Measurements from ENCODE around the gene CCNI2. TPM values are rescaled to one million over a fixed set of nuclear protein-coding genes. Genes with fewer than 3 reads are reported as not detected.

Gene CCNI2, protein sequence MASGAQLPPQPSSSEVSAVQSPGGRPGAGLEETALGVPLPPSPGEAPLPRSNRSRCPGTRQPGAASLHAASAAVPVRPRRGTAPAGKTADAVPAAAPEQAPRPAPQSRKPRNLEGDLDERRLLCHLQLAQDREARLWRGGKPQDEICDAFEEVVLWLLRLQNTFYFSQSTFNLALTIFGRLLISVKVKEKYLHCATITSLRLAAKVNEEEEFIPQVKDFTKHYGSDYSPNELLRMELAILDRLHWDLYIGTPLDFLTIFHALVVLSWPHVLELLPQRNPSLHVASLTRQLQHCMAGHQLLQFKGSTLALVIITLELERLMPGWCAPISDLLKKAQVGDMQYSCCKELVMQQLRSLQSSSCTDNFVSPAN
- total RNA-seq = under 0.01 TPM in 1 of 2 replicates, not detected in the other

DNA sequence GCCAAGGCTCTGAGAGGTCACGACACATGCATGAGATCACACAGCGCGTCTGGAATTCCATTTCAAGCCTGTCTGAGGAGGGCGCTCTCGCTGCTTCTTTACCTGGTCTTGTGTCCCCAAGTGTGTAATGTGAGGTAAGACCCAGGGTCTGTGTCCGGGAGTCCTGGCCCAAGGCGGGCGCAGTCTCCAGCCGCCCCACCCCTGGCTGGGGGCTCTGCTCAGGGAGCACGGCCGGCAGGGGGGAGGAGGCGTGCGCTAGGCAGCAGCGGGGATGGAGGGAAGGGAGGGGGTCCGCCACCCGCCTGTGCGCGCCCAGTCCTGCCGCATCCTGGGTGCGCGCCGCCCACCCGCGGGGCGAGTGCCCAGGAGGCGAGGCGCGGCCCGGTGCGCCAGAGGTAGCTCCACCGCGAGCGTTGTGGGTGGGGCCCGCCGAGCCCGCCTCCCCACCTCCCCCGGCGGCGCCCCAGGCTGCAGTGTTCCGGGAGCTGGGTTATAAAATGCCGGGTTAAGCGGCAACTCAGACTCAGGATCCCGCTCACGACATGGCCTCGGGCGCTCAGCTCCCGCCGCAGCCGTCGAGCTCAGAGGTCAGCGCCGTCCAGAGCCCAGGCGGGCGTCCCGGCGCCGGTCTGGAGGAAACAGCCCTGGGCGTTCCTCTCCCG is at the start of gene CCNI2:
Gene CCNI2, plus strand, starts transcription at position 473 of the 662 bp plus-strand sequence. Its CDS starts 70 bp downstream, at position 543.

DNA sequence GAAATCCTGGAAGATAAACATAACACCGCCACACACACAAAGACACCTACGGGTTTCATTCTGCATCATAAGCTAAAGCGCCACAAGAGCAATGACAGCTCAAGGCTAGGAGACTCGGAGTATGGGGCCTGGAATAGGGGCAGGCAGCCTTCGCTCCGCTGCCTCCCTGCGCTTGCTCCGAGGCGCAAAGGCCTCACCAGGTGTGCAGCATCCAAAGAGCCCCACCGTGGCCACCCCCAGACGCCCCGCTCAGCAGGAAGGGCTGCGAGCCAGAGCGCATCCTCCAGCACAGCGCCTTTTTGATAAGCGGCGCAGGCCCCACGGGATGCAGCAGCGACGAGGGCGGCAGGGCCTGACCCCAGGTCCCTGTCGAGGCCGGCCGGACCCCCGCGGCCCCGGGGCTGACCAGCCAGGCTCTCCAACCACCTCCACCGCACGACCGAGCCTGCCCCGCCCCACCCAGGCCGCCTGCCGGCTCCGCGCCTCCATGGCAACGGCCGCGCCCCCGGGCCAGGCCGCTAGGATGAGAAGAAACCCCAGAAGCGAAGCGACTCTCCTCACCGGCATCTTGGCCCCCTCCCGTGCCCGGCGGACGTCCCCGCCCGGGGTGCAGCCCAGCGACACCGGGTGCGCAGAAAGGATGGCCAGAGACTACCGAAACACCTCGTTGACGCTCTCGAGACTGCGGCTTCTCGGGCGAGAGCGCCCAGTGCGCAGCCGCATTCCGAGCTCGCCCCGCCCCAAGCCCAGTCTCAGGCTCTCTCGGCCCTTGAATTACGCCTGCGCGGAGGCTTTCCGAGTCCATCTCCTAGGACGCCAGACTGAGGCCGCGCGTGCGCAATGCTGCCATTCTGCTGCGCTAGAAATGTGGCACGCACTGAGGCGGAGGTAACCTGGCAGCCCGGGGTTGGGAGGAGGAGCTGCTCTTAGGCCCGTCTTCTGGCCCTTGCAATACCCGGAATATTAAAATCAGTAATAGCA is 10.1 kb upstream of the CCNI2 start, which contains the start of gene KIF3A:
Gene KIF3A, minus strand, starts transcription at position 694 of the 981 bp plus-strand sequence. Its CDS starts 127 bp downstream, at position 567.

DNA sequence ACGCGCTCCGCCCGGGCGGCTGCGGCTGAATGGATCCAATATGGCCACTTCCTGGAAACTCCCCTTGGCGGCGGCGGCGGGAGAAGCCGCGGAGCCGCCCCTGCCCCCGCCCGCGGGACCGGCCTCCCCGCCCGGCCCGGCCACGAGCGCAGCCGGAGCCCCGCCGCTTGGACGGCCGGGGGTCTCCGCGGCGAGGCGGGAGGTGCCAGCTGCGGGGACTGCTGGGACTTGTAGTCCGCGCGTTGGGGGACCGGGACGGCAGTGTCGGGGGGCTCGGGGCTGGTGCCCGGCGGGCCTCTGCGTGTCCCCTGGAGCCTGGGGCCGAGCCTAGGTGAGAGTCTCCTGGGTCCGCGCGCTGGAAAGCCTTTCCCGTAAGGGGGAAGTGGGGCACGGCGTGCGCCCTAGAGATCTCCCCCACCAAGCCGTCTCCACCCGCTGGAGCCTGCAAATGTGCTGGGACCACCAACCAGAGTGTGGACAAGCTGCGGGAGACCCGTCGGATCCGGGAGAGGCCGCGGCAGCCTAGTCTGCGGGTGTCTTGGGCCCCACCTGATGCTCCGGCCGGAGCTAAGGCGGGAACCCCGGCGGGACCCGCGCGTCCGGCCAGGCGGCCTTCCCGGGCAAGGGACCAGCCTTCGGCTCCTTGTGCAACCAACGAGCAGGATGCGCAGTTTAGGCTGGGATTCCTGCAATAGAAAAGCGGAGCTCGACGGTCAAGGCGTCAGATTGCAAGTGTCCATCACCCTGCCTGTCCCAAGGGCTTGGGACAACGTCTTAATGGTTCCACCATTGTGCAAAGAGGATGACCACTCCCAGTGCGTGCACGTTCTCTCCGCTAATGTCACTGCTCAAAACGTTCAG is 30.2 kb downstream of the CCNI2 start, which contains the start of gene SEPTIN8:
Gene SEPTIN8, minus strand, starts transcription at position 31 of the 861 bp plus-strand sequence. CDS start 102 bp downstream, outside the sequence.

Other genes with a start within 250 kb of the CCNI2 start
- gene IL5, start 203.9 kb upstream of the CCNI2 start, total RNA-seq = not detected in 2 replicates
- 16.0 and 16.8 TPM in 2 replicates for gene RAD50, start 190.4 kb upstream of the CCNI2 start, total RNA-seq
- not detected in 2 replicates for gene IL13, start 89.3 kb upstream of the CCNI2 start, total RNA-seq
- not detected in 2 replicates for gene IL4, start 73.4 kb upstream of the CCNI2 start, total RNA-seq
- 3.1 and 3.5 TPM in 2 replicates for gene KIF3A, start 9.9 kb upstream of the CCNI2 start, total RNA-seq
- gene SEPTIN8, start 29.8 kb downstream of the CCNI2 start, total RNA-seq = 37.9 and 50.1 TPM in 2 replicates
- 0.16 TPM in 1 of 2 replicates, not detected in the other for gene SOWAHA, start 65.9 kb downstream of the CCNI2 start, total RNA-seq
- 5.5 and 114 TPM in 2 replicates for gene SHROOM1, start 83.2 kb downstream of the CCNI2 start, total RNA-seq
- 1.3 TPM in 1 of 2 replicates, not detected in the other for gene GDF9, start 119.0 kb downstream of the CCNI2 start, total RNA-seq
- gene UQCRQ, start 119.2 kb downstream of the CCNI2 start, total RNA-seq = 86.2 and 222 TPM in 2 replicates
- 0.32 TPM in 1 of 2 replicates, not detected in the other for gene LEAP2, start 126.2 kb downstream of the CCNI2 start, total RNA-seq
- 38.5 and 44.4 TPM in 2 replicates for gene AFF4, start 216.2 kb downstream of the CCNI2 start, total RNA-seq